GM13977 (cell line): ENCODE results near the gene CALML3.

Experiments
- DNase-seq: peaks from one replicate; pipeline ENCODE4 v3.0.0; 2012; ENCODE audit warnings: low spot score
- in situ Hi-C: fragments of 300-500 bp; cut with MboI; formaldehyde crosslinking; loops from one replicate; pipeline ENCODE4 v1.12.0; 2022; ENCODE audit warnings: low sequenced_read_pairs, low pct_unique_long_range_greater_than_20kb, mixed read lengths, inconsistent platforms; ENCODE audit not compliant: unreplicated experiment
- TF ChIP-seq, protein P1 (sequence below): IDR thresholded peaks from 2 replicates; pipeline ENCODE4 v1.5.1; 2012; ENCODE audit warnings: mild to moderate bottlenecking, control low read depth; ENCODE audit not compliant: insufficient read depth; ENCODE audit errors: extremely low read depth, missing control alignments

CALML3 gene

DNA sequence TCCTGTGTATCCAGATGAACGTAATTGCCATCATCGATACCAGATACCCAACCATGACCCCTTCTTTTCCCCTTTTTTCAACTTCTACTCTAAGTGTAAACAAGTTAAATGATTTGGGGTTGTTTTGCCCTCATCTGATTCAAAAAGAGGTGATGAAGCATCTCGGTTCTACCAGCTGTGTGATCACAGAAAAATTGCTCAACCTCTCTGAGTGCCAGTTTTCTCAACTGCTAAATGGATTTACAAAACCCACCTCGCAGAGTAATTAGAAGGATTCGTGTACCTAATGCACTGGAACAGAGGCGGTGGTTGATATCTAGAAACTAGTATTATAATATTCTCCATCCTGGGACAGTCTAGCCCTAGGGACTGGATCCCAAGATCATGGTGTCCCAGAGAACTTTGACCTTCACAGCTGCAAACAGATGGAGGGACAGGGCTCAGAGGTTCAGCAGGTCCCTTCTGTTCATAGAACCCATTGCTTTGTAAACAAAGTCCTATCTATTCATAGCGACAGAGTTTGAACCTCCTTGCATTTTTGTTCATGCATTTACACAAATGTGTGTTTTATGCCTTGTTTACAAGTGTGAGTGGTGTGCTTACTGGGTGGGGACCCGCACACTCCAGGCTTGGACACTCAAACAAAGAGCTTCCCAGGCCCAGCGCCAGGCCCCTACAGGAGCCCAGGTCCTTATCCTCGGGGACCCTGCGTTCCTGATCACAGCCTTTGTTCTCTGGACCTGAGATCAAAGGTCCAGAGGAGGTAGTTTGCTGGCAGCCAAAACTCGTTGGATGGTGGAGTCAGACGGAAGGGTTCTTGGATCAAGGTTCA, 46.4 kb downstream of the CALML3 start:
- DNase-seq = no peak
- TF ChIP-seq, protein P1, sequence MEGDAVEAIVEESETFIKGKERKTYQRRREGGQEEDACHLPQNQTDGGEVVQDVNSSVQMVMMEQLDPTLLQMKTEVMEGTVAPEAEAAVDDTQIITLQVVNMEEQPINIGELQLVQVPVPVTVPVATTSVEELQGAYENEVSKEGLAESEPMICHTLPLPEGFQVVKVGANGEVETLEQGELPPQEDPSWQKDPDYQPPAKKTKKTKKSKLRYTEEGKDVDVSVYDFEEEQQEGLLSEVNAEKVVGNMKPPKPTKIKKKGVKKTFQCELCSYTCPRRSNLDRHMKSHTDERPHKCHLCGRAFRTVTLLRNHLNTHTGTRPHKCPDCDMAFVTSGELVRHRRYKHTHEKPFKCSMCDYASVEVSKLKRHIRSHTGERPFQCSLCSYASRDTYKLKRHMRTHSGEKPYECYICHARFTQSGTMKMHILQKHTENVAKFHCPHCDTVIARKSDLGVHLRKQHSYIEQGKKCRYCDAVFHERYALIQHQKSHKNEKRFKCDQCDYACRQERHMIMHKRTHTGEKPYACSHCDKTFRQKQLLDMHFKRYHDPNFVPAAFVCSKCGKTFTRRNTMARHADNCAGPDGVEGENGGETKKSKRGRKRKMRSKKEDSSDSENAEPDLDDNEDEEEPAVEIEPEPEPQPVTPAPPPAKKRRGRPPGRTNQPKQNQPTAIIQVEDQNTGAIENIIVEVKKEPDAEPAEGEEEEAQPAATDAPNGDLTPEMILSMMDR = no peak
- in situ Hi-C loops = no loop called here

DNA sequence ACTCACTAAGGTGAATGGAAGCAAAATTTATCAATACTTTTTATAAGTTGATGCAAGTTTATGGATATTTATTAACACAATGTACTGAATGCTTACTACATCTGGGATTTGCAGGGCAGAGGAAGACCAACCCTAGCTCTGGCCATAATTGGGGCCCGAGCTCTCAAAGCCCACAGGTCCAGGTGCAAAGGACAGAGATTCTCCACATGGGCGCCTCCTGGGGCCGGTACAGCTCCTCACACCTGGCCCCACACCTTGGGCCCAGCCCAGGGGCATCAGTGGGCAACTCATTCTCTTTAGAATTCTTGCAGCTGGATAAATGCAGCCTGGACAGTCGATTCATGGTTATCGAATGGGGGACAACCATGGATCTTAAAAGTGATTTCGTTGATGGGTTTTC, 47.1 kb downstream of the CALML3 start:
- DNase-seq = no peak
- TF ChIP-seq, protein P1 = no peak
- in situ Hi-C loops = no loop called here

DNA sequence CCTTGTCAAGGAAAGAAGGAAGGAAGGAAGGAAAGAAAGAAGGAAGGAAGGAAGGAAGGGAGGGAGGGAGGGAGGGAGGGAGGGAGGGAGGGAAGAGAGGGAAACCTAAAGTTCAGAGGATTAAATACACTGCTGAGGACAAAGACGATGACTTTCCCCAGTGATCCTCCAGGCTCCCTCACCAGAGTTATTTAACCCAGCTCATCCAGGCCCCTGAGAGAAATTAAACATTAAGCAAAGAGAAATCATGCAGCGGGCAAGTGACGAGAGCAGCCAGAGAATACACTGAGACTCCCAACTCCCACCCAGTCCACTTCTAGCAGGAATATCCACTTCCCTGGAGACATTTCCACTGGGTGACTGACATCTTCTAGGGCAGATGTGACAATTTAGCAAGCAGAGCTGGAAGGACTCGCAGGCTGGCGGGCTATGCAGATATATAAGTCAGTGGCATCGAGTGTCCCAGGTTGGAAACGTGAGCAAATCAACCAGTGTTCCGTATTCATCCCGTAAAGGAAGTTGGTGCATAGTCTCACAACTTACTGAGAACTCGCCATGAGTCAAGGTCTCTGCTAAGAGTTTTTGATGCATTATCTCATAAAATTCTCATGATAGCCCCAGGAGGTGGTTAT, 48.7 kb downstream of the CALML3 start:
- TF ChIP-seq, protein P1 = no peak
- no peak for DNase-seq
- in situ Hi-C loops = no loop called here

GRCh38 chr10:5573968-5574641, 49.3 kb downstream of the CALML3 start:
- in situ Hi-C loops = no loop called here
- TF ChIP-seq, protein P1 = no peak
- no peak for DNase-seq

GRCh38 chr10:5574642-5575131, 49.9 kb downstream of the CALML3 start:
- in situ Hi-C loops = no loop called here
- TF ChIP-seq, protein P1 = no peak
- no peak for DNase-seq

DNA sequence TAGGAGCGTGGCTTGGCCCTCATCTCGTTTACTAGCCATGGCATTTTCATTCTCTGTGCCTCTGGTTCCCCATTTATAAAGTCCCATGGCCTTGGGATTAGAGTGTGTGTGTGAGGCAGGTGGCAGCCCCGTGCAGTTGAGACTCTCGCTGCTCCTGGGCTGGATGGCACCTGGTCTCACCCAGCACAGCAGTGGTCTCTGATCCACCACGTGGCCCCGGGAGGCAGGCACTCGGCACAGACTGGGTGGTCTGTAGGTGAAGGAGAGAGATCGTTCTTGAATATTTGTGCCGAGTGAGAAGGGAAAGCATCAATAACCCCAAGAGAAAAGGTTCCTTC, 50.4 kb downstream of the CALML3 start:
- no peak for DNase-seq
- in situ Hi-C loops = no loop called here
- TF ChIP-seq, protein P1 = no peak
